ENCODE data around the gene ATPAF2.

DNA sequence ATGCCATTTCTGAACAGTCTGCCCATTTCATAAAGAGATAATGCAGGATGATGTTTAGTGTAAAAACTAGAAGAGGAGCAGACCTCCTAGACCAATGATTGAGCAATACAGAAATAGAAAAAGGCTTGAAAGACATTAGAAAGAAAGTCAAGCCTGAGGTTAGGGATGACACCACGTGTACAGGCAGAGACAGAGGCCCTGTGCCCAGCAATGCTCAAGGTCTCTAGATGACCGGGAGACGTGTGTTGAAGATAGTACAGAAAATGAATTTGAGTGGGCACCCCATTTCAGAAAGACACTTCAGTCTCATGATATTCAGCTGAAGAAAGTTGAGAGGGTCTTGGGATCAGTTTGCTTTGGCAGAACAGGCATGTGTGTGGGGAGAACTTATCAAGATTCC is 5.6 kb upstream of the ATPAF2 start:
- no peak for TF ChIP-seq POLR2A (IDR thresholded peaks at IDR 0.05)
- no peak for TF ChIP-seq CTCF (IDR thresholded peaks at IDR 0.05)
- TF ChIP-seq EP300 (IDR thresholded peaks at IDR 0.05): no peak
